Keratinocyte (primary cell): ENCODE data around the gene AP1S3. TPM values are rescaled to one million over a fixed set of nuclear protein-coding genes. Genes with fewer than 3 reads are reported as not detected.
A peak's percentile ranks its signal among the peaks of the same experiment; 100 is the strongest.
"Not testable (repeated sequence)": the region's sequence is repeated elsewhere in the genome, so short reads cannot be mapped to it uniquely, and the experiment has no call there.

Source experiments
- DNase-seq: peaks from one replicate; pipeline ENCODE4 v3.0.0-alpha.2; 2011; ENCODE audit warnings: low read depth, missing footprints, low spot score
- FAIRE-seq: peaks from 2 replicates; lab custom pipeline; 2011; peaks lifted over from hg19 to GRCh38; lab: Jason Lieb, UNC
- H2AFZ ChIP-seq: 2 replicates; pipeline ENCODE4 v1.6.0; 2012; ENCODE audit warnings: low read length, control low read depth, inconsistent platforms; ENCODE audit not compliant: control insufficient read depth
- H3K27ac ChIP-seq: 2 replicates; pipeline ENCODE4 v1.5.1; 2011; ENCODE audit warnings: low read length; ENCODE audit not compliant: control insufficient read depth, insufficient read depth
- H3K27me3 ChIP-seq: 3 replicates; pipeline ENCODE4 v1.6.0; 2011; ENCODE audit warnings: low read length; ENCODE audit not compliant: control insufficient read depth, insufficient read depth; ENCODE audit errors: extremely low read depth
- H3K36me3 ChIP-seq, 2 experiments: 2 replicates in 1 of 2; 3 replicates in 1 of 2; pipeline ENCODE4 v1.5.1; 2011; ENCODE audit warnings: low read length in 2 of 2, mild to moderate bottlenecking in 1 of 2; ENCODE audit not compliant: control insufficient read depth in 2 of 2, insufficient read depth in 2 of 2; ENCODE audit errors: extremely low read depth in 1 of 2
- H3K4me1 ChIP-seq: 3 replicates; pipeline ENCODE4 v1.5.1; 2011; ENCODE audit warnings: low read length; ENCODE audit not compliant: control insufficient read depth, insufficient read depth; ENCODE audit errors: extremely low read depth
- H3K4me2 ChIP-seq: 3 replicates; pipeline ENCODE4 v1.6.0; 2011; ENCODE audit warnings: low read depth, low read length; ENCODE audit not compliant: control insufficient read depth, insufficient read depth; ENCODE audit errors: extremely low read depth
- H3K4me3 ChIP-seq, 3 experiments: fragments of 200-600 bp in 1 of 3; sonication (generic) in 1 of 3; 2 replicates in 2 of 3; 3 replicates in 1 of 3; pipeline ENCODE4 v1.5.1; 2011 to 2016; ENCODE audit warnings: low read length in 3 of 3, mild to moderate bottlenecking in 3 of 3, control low read depth in 2 of 3, inconsistent platforms in 1 of 3, low read depth in 1 of 3, mixed read lengths in 1 of 3, mixed run types in 1 of 3, moderate library complexity in 1 of 3; ENCODE audit not compliant: control insufficient read depth in 2 of 3, insufficient read depth in 2 of 3; ENCODE audit errors: extremely low read depth in 1 of 3
- H3K79me2 ChIP-seq: 2 replicates; pipeline ENCODE4 v1.6.0; 2012; ENCODE audit warnings: low read length; ENCODE audit not compliant: control insufficient read depth, insufficient read depth
- H3K9ac ChIP-seq: 3 replicates; pipeline ENCODE4 v1.6.0; 2011; ENCODE audit warnings: low read length; ENCODE audit not compliant: control insufficient read depth, insufficient read depth; ENCODE audit errors: extremely low read depth
- H3K9me1 ChIP-seq: 3 replicates; pipeline ENCODE4 v1.6.0; 2011; ENCODE audit warnings: low read length; ENCODE audit not compliant: control insufficient read depth, insufficient read depth; ENCODE audit errors: extremely low read depth
- H3K9me3 ChIP-seq: 2 replicates; pipeline ENCODE4 v1.5.1; 2012; ENCODE audit warnings: low read depth, low read length; ENCODE audit not compliant: control insufficient read depth
- H4K20me1 ChIP-seq: 3 replicates; pipeline ENCODE4 v1.6.0; 2011; ENCODE audit warnings: low read length; ENCODE audit not compliant: control insufficient read depth, insufficient read depth; ENCODE audit errors: extremely low read depth
- CTCF ChIP-seq, 3 experiments: IDR thresholded peaks in 1 of 3; conservative IDR thresholded peaks in 1 of 3; optimal IDR thresholded peaks in 1 of 3; 2 replicates in 2 of 3; 3 replicates in 1 of 3; pipeline versions ENCODE3 to v1.5.1; 2011; ENCODE audit warnings: low read length in 3 of 3, mild to moderate bottlenecking in 3 of 3, moderate library complexity in 2 of 3, control low read depth in 1 of 3, inconsistent platforms in 1 of 3; ENCODE audit not compliant: insufficient read depth in 2 of 3; ENCODE audit errors: extremely low read depth in 1 of 3
- EZH2 ChIP-seq: IDR thresholded peaks from one replicate; pipeline ENCODE4 v1.6.1; 2012; ENCODE audit warnings: inconsistent platforms, mild to moderate bottlenecking, low read length, moderate library complexity
- dilution Hi-C: fragments of 300-500 bp; cut with MboI; formaldehyde crosslinking; loops from one replicate; pipeline ENCODE4 v1.7.0; 2020; ENCODE audit warnings: low sequenced_read_pairs; ENCODE audit not compliant: extremely low pct_ligation_motif_present
- polyA plus RNA-seq, 5 experiments: library from polyadenylated mRNA; depleted of rRNA in 3 of 5; stranded (reverse) in 3 of 5; stranded (forward) in 1 of 5; unstranded in 1 of 5; fragments of >200 nt; gene quantifications; 1 replicate in 1 of 5; 2 replicates in 3 of 5; 3 replicates in 1 of 5; pipeline versions ENCODE4 v1.2.1 to v1.2.3, GENCODE V29; 2011 to 2012; ENCODE audit warnings: missing spikeins in 2 of 5, low read depth in 1 of 5, low replicate concordance in 1 of 5

The AP1S3 gene
- polyA plus RNA-seq, 1 donor (not counting 4 experiments of a cell fraction or from before 2014, with no cell fraction given), result 33.7 TPM

- no peak overlapping the region for H2AFZ ChIP-seq
- dilution Hi-C loops, result no loop called here
- H3K9me3 ChIP-seq, result no peaks in the 10 kb centered on the region
- H3K27me3 ChIP-seq, result no peaks in the 10 kb centered on the region
- no peak overlapping the region for H3K27ac ChIP-seq
- TF ChIP-seq CTCF (optimal IDR thresholded peaks at IDR 0.05 in 1 of 3, IDR thresholded peaks at IDR 0.05 in 1 of 3, conservative IDR thresholded peaks at IDR 0.05 in 1 of 3; ENCODE audit: extremely low read depth in 1 of 3, insufficient read depth in 2 of 3, low read length in 3 of 3) (no peak), EZH2 (no peak)
- FAIRE-seq, result no peak
- H3K4me3 ChIP-seq, result no peak overlapping the region
- DNase-seq, result no peak
- H3K4me1 ChIP-seq, result peaks cover 10% of the 10 kb centered on the region
- no peak overlapping the region for H3K4me2 ChIP-seq
- H4K20me1 ChIP-seq, result no peaks in the 10 kb centered on the region
- no peak overlapping the region for H3K9ac ChIP-seq
- no peaks in the 10 kb centered on the region for H3K9me1 ChIP-seq
- peaks cover 25% of the 10 kb centered on the region for H3K79me2 ChIP-seq
- H3K36me3 ChIP-seq, result no peaks in the 10 kb centered on the region
Observed at GRCh38 chr2:223788826-223789225, 48.6 kb downstream of the AP1S3 start.

GRCh38 chr2:223788106-223788505 is 49.3 kb downstream of the AP1S3 start:
- H3K27ac ChIP-seq, result not testable (repeated sequence)

GRCh38 chr2:223787358-223787757 is 50.0 kb downstream of the AP1S3 start:
- Histone ChIP-seq H3K9me1 (no peaks in the 10 kb centered on the region), H4K20me1 (no peaks in the 10 kb centered on the region), H3K4me1 (peaks cover 10% of the 10 kb centered on the region), H3K36me3 (no peaks in the 10 kb centered on the region), H2AFZ (no peak overlapping the region), H3K27ac (no peak overlapping the region), H3K79me2 (peaks cover 18% of the 10 kb centered on the region), H3K9ac (no peak overlapping the region), H3K9me3 (no peaks in the 10 kb centered on the region), H3K4me2 (no peak overlapping the region), H3K4me3 (no peak overlapping the region), H3K27me3 (no peaks in the 10 kb centered on the region)
- no peak for TF ChIP-seq CTCF (optimal IDR thresholded peaks at IDR 0.05 in 1 of 3, IDR thresholded peaks at IDR 0.05 in 1 of 3, conservative IDR thresholded peaks at IDR 0.05 in 1 of 3; ENCODE audit: extremely low read depth in 1 of 3, insufficient read depth in 2 of 3, low read length in 3 of 3)
- no peak for TF ChIP-seq EZH2
- dilution Hi-C loops, result no loop called here
- no peak for DNase-seq
- FAIRE-seq, result peak; percentile 17

More at GRCh38 chr2:223788106-223788505, 49.3 kb downstream of the AP1S3 start:
- H3K4me3 ChIP-seq, H3K27me3 ChIP-seq, H3K4me2 ChIP-seq, H3K36me3 ChIP-seq, H2AFZ ChIP-seq, H3K9ac ChIP-seq, dilution Hi-C loops, DNase-seq, H3K9me1 ChIP-seq, H3K9me3 ChIP-seq, FAIRE-seq, H4K20me1 ChIP-seq: not testable (repeated sequence)
- Histone ChIP-seq H3K79me2 (peaks cover 22% of the 10 kb centered on the region), H3K4me1 (peaks cover 10% of the 10 kb centered on the region)
